ENCODE results near the gene PHF20.
"Not testable (repeated sequence)": the region's sequence is repeated elsewhere in the genome, so short reads cannot be mapped to it uniquely, and the experiment has no call there.

- TF ChIP-seq BCL3 (CRISPR knock-in tag; IDR thresholded peaks at IDR 0.05) = 0 out of 2 replicates have a peak, but pooled peaks have one; percentile 34
- not testable (repeated sequence) for TF ChIP-seq MAX (IDR thresholded peaks at IDR 0.05); CEBPB (IDR thresholded peaks at IDR 0.05; ENCODE audit: borderline replicate concordance, low read depth, low read length); CTCF (CRISPR knock-in tag; IDR thresholded peaks at IDR 0.05); POLR2AphosphoS5 (IDR thresholded peaks at IDR 0.05; ENCODE audit: low read depth, low read length)
Measured at GRCh38 chr20:35952080-35952479, 180.3 kb downstream of the PHF20 start.
